GM19372 (cell line): Measurements from ENCODE around the gene SBK3.
"Not testable (repeated sequence)": the region's sequence is repeated elsewhere in the genome, so short reads cannot be mapped to it uniquely, and the experiment has no call there.

Experiments
- ATAC-seq: cut with Tn5 transposase; IDR thresholded peaks from one replicate; pipeline ENCODE4 v1.9.1; 2021; ENCODE audit warnings: mild to moderate bottlenecking, low read depth, moderate library complexity; ENCODE audit not compliant: unreplicated experiment

The SBK3 gene

DNA sequence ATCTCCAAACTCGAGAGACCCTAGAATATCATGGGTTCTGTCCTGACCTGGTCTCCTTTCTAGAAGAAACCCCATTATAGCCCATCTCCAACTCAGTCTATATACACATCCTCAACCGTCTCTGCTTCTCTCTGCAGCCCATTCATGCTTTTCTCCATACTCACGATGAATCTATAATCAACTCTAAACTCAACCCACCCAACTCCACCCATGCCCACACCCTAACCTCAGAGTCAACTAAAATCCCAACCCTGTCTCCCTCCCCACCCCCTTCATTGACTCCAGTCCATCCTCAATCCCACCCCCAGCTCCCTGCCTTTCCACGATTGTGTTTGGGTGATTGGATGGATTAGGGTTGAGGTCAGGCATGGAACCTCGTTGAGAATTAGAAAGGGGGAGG lies 1.8 kb downstream of the SBK3 start:
- no peak for ATAC-seq

DNA sequence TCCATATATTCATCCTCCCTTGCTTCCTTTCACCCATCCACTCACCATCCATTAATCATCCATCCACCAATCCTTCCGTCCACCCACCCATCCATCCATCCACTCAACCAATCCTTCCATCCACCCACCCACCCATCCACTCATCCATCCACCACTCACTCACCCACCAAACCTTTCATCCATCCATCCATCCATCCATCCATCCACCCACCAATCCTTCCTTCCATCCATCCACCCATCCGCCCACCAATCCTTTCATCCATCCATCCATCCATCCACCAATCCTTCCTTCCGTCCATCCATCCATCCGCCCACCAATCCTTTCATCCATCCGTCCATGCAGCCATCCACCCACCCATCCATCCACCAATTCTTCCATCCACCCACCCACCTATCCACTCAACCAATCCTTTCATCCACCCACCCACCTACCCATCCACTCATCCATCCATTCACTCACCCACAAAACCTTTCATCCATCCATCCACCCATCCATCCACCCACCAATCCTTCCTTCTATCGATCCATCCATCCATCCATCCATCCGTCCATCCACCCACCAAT lies 3.0 kb downstream of the SBK3 start:
- no peak for ATAC-seq

DNA sequence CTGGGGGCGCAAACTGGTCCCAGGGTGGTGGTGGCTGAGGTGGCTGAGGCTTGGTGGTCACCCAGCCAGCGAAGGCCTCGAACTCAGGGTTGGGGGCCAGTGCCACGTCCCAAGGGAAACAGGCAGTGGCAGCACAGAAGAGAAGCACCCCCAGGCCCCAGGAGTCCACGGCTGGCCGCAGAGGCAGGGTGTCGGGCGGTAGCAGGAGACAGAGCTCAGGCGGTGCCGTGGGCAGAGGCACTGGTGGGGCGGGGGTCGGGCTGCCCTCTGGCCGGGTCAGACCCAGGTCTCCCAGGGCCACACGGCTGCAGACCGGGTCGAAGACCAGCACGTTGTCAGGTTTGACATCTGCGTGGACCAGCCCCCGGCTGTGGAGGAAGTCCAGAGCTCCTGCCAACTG lies 4.3 kb downstream of the SBK3 start:
- no peak for ATAC-seq

DNA sequence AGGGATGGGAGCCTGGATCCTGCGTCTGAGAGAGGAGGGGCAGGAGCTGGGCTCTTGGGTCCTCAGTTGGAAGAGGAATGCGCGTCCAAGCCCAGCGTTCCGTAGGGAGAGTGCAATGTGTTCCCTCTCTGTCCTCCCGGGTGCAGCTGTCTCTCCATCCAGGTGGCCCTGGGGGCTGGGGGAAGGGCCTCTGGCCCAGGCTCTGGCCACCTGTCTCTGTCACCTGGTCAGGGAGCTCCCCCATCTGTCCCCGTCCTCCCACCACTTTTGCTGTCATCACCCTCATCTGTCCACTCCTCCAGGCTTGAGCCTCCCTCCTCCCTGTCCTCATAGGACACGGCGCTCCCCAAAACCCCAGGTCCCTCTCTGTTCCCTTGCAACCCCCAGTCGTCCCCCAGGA lies 4.7 kb downstream of the SBK3 start:
- no peak for ATAC-seq

DNA sequence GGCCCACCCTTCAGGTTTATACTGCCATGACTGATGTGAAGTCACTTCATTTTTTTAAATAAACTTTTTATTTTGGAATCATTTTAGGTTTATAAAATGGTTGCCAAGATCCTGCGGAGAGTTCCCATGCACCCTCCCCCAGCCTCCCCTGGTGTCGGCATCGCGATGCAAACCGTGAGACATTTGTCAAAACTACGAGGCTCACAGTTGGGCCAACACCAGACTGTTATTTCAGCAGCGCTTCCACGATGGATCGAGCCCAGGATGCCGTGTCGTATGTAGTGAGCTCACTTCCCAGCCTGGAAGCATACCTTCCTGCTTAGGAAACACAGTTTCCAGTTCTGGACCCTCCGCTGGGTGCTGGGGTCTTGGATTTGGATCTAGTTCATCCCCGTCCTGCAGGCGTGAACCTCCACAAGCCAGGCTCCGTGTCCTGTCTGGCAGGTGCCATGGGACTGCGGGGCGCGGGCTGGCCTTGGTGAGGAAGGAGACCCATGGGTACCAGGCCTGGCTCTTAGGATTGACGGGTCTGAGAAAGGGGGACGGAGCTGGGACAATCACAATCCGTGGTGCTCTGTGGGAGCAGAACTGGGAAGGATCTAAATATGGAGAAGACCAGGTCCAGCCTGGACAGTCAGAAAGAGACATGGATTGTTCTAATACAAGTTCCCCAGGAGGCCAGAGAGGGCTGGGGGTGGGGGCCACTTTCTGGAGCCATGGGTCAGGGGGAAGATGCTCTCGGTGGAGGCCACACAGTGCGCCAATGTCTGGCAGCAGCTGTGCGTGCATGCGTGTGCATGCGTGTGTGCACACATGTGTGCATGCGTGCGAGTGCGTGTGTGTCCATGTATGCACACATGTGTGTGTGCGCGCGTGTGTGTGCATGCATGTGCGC lies 6.0 kb downstream of the SBK3 start:
- ATAC-seq, result no peak

DNA sequence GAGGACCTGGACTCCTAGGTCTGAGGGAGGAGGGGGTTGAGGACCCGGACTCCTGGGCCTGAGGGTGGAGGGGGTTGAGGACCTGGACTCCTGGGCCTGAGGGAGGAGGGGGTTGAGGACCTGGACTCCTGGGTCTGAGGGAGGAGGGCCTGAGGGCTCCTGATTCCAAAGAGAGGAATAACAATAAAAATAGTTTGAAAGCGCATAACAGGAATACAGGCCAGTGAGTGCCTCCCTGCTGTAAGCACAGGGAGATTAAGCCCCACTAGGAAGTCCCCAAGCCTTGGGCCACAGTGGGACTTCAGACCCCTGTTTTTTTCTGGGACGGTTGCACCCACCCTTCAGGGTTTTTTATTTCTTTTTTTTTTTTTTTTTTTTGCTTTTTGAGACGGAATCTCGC lies 7.2 kb downstream of the SBK3 start:
- no peak for ATAC-seq

DNA sequence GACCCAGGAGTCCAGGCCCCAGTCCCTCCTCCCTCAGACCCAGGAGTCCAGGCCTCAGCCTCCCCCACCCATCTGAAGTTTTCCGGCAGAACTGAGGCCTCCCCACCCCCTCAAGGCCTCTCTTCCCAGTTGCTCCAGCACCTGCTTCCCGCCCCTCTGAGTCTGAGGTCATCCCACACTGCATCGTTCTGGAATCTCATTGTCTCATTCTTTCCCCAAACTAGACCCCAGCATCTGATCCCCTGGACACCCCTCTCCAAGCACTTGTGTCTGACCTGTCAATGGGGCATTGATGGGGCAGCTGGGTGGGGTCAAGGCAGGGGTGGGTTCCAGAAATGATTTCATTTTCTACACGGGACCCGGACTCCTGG lies 7.6 kb downstream of the SBK3 start:
- no peak for ATAC-seq

DNA sequence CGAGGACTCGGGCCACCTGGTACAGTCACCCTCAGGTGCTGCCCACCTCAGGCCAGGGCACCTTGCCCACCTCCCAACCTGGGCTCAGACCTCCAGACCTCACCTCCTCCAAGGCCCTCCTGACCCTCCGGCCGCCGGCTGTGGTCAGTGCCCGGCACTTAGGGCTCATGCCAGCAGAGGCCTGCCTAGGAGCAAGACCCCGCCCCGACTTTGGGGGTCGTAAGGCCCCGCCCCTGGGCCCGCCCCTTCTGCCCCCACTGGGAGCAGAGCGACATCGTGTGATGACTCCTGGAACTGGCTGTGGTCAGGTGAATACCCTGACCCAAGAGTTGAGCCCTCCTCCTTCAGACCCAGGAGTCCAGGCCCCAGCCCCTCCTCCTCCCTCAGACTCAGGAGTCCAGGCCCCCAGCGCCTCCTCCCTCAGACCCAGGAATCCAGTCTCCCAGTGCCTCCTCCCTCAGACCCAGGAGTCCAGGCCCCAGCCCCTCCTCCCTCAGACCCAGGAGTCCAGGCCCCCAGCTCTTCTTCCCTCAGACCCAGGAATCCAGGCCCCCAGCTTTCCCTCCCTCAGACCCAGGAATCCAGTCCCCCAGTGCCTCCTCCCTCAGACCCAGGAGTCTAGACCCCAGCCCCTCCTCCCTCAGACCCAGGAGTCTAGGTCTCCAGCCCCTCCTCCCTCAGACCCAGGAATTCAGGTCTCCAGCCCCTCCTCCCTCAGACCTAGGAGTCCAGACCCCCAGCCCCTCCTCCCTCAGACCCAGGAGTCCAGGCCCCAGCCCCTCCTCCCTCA lies 8.2 kb downstream of the SBK3 start, which contains the start of gene SBK2:
Gene SBK2, minus strand, starts transcription at position 183 of the 790 bp plus-strand sequence. CDS start 839 bp downstream, outside the sequence.
- ATAC-seq, result no peak

DNA sequence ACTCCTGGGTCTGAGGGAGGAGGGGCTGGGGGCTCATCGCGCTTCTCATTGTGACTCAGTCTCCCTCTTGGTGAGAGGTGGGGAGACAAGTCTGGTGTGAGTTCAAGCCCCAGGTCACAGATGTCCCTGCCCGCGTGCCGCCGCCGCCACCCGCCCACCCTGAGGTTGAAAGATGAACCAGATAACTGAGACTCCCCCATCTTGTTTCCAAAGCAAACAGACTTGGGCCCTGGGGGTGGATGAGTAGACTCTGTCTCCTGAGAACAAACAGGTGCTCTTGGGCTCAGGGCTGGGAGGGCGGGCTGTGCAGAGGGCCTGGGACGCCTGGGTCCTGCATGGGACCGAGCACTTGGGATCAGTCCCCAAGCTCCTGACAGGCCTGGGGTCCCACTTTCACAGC lies 9.0 kb downstream of the SBK3 start:
- ATAC-seq, result no peak

DNA sequence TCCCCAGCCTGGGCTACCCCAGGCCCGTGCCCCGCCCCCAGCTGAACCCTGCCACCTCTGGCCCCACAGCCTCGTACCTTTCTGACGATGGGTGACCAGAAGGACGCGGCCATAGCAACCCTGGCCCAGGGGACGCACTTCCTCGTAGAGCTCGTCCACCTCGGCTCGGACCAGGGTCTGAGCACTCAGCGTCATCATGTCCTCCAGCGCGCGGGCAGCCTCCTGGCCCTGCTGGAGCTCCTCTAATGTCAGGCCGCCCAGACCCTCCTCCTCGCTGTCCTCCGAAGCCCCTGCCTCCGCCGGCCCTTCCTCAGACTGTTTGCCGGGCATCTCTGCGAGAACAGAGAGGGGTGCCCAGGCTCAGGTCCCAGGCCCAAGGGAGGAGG lies 9.4 kb downstream of the SBK3 start:
- no peak for ATAC-seq

DNA sequence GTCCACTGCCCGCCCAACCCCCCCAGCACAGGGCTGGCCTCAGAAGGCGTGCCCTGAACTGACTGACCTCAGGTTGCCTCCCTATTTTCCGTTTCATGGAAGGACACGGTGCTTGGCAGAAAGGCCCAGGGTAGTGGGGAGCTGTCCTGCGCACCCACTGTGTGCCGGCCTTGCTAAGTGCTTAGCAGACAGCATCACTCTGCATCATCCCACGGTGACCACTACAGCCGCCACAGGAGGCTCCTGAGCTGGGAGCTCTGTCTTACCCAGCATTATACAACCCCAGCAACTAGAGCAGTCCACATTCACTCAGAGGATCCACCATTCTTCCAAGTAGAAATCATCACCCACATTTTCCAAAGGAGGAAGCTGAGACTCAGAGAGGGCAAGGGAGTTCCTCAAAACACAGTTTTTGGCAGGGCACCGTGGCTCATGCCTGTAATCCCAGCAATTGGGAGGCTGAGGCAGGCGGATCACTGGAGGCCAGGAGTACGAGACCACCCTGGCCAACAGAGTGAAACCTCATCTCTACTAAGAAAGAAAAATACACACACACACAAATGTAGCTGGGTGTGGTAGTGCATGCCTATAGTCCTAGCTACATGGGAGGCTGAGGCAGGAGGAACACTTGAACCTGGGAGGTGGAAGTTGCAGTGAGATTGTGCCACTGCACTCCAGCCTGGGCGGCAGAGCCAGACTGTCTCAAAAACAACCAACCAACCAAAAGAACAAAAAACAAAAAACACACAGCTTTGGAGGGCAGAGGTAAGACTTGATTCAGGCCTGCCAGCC lies 10.0 kb downstream of the SBK3 start:
- ATAC-seq, result no peak

DNA sequence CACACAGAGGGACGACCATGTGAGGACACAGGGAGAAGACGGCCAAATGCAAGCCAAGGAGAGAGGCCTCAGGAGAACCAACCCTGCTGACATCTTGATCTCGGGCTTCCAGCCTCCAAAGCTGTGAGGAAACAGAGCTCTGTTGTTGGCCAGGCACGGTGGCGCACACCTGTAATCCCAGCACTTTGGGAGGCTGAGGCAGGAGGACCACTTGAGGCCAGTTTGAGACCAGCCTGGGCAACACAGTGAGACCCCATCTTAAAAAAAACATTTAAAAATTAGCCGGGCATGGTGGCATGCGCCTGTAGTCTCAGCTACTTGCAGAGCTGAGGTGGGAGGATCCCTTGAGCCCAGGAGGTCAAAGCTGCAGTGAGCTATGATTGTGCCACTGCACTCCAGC lies 11.1 kb downstream of the SBK3 start:
- not testable (repeated sequence) for ATAC-seq

DNA sequence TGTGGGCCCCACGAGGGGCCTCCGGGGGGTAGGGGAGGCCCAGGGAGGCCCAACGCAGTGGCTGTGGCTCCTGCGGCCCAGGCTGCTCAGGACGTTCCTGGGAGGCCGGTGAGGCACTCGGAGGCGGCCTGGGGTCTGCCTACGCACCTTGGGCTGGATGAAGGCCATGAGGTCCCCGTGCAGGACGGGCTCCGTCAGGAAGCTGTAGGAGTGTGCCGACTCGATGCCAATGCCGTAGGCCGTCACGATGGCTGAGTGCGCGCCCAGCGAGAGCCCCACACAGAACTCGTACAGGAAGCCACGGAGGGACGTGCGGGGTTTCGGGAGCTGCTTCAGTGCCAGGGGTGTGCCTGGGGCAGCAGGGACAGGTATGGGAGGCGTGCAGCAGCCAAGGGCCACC lies 14.3 kb downstream of the SBK3 start:
- ATAC-seq, result no peak

DNA sequence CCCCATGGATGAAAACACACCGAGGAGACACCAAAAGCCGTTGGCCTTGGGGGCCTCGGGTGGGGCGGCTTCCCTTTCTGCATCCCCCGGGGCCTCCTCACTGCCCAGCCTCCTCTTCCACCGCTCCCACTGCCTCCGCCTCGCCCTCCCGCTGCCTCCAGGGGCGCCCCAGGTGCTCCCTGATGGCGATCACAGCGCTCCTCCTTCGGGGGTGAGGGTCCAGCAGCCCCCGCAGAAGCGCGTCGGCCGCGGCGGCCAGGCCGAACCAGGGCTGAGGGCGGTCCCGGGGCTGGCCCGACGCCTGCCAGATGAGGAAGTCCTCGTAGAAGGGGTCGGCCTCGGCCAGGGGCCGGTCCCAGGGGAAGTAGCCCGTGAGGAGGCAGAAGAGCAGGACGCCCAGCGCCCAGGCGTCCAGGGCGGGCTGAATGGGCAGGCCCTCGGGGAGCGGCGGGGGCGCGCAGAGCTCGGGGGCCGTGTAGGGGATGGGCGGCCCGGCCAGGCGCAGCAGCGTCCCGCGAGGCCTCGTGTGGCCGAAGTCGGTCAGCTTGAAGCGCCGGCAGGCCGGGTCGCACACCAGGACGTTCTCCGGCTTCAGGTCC lies 15.6 kb downstream of the SBK3 start:
- ATAC-seq, result no peak

DNA sequence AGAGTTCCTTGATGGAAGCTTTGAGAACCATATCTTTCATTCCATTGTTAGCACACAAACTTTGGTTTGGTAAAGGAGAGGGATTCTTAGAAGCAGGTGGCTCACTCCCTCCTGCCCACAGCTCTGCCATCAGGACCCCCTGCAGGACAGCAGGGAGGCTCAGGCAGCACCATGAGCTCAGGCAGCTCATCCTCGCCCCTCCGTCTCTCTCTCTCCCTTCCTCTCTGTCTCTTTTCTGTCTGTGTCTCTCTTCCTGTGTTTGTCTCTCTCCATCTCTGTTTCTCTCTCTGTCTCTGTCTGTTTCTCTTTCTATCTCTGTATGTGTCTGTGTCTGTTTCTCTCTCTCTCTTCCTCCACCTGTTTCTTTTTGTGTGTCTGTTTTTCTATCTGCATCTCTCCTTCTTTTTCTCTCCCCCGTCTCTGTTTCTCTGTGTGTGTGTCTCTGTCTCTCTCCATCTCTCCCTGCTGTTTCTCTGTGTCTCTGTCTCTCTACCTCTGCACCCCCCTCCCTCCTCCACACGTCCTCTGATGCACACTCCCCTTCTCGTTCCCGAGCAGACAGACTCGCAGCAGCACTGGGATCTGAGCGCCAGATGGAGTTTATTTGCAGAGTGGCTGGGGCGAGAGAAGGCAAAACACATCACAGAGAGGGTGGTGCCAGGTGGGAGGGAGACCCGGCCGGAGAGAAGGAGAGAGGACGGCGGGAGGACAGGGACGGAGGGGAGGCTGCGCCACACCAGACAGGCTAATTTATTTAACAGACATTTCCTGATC lies 17.1 kb downstream of the SBK3 start:
- ATAC-seq, result no peak

DNA sequence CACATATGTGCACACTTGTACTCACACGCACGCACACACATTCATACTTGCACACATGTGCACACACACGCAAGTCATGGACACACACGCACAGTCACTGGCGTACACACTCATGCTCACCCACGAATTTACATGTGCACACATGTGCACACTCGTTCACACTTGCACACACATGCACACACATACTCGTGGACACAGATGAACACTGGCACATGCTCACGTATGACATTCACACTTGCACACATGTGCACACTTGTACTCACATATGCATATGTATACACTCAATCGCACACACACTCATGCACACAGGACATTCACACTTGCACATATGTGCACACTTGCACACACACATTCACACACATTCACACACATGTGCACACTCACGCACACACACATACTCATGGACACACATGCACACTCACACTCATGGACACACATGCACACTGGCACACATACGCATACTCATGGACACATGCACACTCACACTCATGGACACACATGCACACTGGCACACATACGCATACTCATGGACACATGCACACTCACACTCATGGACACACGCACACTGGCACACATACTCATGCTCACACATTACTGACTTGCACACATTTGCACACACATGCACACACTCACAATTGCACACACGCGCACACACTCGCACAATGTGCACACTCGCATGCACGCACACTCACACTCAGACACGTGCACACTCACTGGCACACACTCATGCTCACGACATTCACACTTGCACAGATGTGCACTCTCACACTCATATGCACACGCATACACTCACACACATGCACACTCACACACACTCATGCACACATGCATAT lies 17.9 kb downstream of the SBK3 start:
- no peak for ATAC-seq

DNA sequence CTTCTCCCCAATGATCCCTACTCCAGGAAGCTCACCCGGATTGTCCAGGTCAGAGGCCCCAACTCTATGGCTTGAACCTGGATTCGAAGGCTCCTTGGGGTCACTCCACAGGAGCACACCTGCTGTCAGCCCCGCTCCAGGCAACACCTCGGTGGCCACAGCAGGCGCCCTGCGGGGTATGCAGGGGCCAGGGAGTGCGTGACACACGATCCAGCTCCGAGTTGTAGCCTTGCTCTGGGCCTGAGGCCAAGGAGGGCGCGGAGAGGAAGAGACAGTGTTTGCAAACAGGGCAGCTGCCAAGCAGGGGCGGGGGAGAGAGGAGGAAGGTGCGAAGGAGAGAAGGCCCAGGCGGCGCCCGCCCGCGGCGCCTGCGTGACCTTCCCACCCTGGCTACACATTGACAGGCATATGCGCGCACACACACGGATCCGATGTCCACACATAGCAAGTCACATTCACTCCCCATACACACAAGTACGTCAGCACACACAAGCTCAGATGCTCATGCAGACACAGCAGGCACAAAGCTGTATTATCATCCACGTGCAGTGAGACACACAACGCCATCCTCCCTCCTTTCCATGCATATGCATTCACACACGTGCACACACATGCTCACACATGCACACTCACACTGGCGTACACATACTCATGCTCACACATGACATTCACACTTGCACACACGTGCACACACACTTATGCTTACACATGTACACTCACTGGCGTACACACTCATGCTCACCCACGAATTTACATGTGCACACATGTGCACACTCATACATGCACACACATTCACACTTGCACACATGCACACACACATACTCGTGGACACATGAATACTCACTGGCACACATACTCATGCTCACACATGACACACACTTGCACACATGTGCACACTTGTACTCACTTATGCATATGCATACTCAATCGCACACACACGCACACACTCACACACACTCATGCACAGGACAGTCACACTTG lies 18.8 kb downstream of the SBK3 start:
- no peak for ATAC-seq
